ENCODE results near the gene MMP2. TPM values are rescaled to one million over a fixed set of nuclear protein-coding genes. Genes with fewer than 3 reads are reported as not detected.

MMP2 gene
- total RNA-seq, 1 donor from 2014 or later, result 0.32 TPM

DNA sequence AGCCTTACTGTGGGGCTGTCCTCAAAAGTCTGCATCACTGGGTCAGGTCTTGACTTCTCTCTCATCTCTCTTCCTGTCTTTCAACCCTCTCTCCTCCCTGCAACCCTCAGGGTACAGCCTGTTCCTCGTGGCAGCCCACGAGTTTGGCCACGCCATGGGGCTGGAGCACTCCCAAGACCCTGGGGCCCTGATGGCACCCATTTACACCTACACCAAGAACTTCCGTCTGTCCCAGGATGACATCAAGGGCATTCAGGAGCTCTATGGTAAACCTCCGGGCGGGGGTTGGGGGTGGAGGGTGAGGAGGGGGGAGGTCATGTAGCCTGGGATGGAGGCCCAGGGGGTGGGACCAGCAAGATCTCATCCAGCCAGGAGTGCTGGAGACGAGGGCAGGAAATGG is 12.7 kb downstream of the MMP2 start:
- intact Hi-C loops (cut with micrococcal nuclease), result no loop called here

DNA sequence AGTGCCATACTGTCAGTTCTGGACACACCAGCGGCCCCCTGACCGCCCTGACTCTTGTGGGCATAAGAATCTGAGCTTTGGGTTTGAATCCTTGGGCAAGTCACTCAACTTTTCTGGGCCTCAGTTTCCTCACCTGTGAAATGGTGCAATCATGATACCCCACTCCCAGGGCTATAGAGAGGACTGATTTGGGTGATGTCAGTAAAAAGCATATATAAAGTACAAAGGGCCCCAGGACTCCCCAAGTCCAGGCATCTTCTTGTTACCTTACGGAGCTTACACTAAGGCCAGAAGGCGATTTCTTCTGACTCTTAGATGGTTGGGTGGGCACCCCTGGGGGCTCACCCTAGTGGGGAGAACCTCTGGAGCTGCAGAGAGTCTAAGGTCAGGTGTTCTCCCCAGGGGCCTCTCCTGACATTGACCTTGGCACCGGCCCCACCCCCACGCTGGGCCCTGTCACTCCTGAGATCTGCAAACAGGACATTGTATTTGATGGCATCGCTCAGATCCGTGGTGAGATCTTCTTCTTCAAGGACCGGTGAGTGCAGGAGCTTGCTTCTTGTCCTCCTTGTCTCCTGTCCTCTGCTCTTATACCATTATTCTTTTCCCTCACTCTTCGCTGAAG is 13.9 kb downstream of the MMP2 start:
- intact Hi-C loops (cut with micrococcal nuclease), result no loop called here

DNA sequence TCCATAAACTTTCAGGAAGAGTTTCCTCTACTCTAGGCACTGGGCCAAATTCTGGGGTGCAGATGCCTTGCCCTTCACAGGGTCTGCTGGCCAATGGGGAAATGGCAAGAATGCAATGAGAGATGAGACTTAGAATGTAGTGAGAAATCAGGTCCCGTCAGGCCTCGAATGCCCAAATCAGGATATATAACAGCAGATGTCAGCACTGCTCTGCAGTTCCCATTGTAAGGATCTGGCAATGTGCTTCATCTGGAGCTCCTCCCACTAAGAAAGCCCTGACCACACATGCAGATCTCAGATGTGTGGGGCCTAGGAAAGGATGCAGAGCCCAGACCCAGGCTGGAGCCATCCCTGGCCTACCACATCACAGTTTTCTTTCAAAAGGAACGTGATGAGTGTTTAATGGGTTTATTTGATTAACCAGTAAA is 16.0 kb downstream of the MMP2 start:
- intact Hi-C loops (cut with micrococcal nuclease), result no loop called here

DNA sequence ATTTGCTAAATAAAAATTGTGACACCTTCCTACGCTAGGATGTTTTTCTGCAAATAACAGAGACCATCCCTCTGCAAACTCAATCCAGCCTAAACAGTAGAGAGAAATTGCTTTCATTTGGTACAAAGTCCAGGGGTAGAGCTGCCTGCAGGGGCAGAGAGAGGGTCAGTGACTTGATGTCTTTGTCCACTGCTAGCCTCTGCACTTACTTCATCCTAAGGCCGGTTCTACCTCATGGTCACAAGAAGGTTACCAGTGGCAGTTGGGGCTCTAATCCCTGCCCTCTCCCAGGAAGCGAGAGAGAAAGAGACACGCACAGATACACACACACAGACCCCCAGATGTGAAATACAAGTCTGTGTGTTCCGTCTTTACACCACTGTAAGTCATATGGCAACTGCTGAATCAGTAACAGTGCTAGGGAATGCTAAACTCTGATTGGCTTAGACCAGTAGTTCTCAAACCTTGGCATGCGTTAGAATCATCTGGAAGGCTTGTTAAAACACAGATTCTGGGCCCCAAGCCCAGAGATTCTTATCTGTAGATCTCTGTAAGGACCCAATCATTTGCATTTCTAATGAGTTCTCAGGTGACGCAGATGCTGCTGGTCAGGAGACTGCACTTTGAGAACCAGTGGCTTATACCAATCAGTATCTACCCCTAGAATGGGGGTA is 16.8 kb downstream of the MMP2 start:
- intact Hi-C loops (cut with micrococcal nuclease), result no loop called here

DNA sequence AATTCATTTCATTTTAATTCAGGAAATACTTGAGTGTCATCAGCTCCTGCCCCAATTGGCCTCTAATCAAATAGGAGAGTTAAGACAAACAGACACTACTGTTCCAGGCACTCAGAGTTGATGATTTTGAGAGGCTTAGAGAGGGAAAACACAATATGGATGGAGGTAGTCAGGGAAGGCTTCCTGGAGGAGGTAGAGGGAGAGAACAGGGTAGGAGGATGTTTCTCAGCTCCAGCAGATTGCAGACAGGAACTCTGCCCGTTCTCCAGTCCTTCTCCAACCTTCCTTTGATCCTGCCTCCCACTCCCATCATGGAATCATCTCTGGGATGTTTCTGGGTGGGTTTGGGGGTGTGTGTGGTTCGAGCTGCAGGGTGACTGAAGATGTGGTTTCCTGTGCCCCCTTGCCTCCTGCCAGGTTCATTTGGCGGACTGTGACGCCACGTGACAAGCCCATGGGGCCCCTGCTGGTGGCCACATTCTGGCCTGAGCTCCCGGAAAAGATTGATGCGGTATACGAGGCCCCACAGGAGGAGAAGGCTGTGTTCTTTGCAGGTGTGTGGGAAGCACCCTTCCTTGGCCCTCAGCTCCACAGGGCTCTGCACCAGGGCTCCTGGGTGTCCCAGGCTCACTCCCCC is 17.6 kb downstream of the MMP2 start:
- intact Hi-C loops (cut with micrococcal nuclease), result no loop called here

DNA sequence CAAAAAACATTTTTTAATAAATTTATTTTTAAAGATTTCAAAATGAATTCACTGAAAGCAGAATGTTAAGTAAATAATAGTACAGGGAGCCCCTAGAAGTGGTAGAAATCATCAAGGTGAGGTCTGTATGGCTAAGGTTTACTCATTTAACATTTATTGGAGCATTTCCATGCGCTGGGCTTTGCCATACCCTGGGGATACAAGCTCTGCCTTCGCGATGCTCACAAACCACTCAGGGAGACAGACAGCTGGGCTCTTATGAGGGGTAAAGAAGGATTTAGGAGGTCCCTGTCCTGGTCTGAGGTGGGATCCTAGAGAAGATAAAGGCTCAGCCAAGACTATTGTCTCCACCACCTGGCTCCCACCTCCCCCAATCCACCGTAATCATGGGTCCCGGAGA is 18.6 kb downstream of the MMP2 start:
- intact Hi-C loops (cut with micrococcal nuclease), result no loop called here

DNA sequence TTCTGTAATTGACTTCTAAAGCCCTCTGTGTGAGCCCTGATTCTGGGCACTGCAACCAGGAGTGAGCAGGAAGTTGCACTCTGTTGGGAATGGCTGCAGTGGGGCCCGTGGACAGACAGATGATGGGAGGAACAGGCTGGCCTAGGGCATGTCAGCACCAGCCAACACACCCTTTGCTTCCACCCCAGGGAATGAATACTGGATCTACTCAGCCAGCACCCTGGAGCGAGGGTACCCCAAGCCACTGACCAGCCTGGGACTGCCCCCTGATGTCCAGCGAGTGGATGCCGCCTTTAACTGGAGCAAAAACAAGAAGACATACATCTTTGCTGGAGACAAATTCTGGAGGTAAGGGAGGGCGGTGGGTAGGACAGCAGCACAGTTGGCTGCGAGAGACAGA is 19.1 kb downstream of the MMP2 start:
- intact Hi-C loops (cut with micrococcal nuclease), result no loop called here

DNA sequence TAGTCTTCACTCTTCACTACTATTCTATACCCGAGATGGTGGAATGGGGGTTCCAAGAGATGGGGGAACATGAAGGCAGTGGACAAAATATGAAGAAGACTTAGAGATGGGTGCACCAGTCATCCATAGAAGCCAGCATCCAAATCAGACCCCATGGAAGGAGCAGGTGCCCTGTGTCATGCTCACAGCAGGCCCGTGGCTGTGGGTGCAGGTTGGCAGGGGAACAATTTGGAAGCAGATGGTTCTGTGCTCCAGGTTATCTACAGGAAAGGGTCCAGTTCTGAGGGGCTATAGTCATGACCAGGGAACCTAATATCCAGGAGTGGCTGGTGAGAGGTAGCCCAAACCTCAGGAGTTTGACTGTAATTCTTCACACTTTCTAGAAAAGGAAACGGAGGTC is 20.3 kb downstream of the MMP2 start:
- intact Hi-C loops (cut with micrococcal nuclease), result no loop called here

DNA sequence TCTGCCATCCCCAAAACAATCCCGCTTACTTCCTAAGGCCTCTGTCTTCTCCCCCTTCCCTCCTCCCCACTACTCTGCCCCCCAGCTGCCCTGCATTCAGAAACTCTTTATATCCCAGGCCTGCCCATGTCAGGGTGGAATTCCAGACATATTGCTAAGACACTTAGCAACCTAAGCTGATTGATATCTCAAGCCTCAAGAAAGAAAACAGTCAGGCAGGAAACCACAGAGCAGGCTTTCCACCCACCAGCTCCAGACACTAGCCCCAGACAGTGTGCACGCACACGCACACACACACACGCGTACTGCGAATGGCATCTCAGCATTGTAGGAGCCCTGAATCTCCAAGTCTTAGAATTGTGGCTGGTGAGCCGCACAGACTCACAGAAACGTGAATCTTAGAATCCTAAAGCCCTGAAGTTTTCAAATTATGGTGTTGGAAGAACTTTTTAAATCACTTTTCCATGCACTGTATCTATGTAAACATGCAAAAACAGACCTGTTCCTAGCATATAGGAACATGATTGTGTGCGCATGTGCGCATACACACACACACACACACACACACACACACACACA is 21.0 kb downstream of the MMP2 start:
- intact Hi-C loops (cut with micrococcal nuclease), result loop anchor here (1.0 to 2.0 kb wide), 2 partner anchors 9 to 35 kb away; partner anchors contain the start of gene LPCAT2

DNA sequence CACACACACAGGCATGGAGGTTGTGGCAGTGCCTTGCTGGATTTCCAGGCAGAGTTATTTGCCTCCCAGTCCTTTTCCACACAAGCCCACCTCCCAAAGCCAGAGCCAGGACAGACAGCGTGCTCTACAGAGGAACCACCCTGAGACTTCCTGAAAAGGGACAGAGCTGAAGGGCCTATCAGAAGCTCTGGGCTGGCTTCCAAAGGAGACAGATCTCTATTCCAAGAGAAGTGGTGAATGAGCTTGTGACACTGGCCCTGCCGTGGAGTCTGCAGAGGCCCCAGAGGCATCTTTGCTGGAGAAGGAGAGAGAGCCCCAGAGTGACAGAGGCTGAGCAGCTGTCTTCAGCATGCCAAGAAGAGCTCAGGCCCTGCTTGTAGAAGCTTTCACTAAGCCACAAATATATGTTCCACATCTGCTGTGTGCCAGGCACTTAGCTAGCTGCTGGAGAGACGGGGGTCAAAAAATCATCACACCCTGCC is 21.6 kb downstream of the MMP2 start:
- intact Hi-C loops (cut with micrococcal nuclease), result loop anchor here (1.0 to 2.0 kb wide), 2 partner anchors 9 to 36 kb away; partner anchors contain the start of gene LPCAT2

DNA sequence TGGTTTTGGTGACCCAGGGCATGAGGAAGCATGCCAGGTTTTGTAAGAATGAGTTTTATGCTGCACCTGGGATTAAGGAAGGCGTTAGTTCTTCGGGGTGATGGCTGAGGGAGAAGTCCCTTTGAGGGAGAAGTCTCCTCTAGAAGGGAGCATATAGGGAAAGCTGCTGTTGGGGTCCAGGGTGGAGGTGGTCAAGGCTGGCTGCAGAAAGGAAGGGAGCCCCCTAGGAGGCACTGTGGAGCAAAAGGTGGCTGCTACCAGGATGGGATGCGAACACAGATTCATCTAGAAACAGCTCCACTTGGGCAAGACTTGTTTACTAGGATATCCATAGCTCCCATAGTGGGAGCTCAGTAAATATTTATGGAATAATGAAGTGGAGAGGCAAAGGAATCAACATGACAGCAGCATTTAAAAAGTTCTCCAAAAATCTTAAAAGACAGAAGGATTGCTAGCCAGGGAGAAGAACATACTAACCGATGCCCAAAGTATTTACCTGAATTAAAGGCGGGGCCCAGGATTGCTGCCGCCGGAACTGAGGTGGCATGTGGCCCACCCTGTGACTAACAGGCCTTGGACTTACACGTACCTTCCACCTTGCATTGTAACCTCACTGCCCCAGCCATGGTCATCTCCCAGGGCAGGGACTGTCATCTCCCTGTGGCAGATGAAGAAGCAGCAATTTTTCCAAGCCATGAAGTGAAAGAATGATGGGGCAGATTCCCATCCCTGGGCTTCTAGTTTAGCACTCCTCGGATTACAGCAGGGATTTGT is 22.7 kb downstream of the MMP2 start:
- intact Hi-C loops (cut with micrococcal nuclease), result loop anchor here (2.0 kb wide), 1 partner anchor 37 kb away; no protein-coding TSS in a partner anchor

DNA sequence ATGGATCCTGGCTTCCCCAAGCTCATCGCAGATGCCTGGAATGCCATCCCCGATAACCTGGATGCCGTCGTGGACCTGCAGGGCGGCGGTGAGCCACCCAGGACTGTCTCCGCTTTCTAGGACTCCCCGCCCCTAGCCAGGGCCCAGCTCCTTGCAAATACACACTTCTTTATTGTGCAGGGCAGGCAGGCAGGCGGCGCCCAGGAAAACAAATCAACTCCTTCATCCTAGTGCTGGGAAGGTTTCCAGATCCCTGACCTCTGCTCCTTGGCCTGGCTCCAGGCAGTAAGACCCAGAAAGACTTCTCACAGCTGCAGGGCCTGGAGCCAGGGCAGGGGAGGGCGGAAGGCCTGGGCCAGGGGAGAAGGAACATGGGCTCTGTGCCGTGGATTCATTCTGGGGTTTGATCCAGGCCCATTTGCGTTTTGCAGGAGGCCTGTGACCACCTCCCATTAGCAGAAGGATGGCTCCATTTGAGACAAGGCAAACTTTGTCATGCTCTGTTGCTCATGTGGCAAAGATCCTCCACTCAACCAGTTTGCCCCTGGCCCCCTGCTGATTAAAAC is 23.9 kb downstream of the MMP2 start:
- intact Hi-C loops (cut with micrococcal nuclease), result no loop called here

DNA sequence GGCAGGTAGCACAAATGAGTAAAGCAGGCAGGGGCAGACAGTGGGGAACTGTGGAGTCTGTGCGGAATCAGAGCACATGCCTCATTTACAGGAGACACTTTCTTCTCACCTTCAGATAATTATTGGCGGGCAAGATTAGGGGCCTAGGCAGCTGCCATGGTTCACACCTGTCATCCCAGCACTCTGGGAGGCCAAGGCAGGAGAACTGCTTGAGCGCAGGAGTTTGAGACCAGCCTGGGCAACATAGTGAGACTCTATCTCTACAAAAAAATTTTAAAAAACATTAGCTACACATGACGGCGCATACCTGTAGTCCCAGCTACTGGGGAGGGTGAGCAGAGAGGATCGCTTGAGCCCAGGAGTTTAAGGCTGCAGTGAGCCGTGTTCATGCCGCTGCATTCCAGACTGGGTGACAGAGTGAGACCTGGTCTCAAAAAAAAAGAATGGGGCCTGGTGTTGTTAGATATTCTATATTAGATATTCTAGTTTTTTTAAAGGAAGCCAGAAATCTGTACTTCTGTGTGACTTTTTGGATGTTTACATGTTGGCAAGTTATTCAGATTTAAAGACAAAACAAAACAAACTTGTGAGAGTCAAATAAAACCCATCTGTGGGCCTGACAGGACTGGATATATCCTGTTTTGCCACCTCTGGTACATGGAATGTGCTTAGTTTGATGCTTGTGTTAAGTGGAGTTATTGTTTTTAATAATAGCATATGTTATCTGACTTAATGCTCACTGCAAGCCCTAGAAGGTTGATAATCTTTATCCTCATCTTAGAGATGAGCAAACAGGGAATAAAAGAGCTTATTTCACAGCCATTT is 24.9 kb downstream of the MMP2 start:
- intact Hi-C loops (cut with micrococcal nuclease), result no loop called here

DNA sequence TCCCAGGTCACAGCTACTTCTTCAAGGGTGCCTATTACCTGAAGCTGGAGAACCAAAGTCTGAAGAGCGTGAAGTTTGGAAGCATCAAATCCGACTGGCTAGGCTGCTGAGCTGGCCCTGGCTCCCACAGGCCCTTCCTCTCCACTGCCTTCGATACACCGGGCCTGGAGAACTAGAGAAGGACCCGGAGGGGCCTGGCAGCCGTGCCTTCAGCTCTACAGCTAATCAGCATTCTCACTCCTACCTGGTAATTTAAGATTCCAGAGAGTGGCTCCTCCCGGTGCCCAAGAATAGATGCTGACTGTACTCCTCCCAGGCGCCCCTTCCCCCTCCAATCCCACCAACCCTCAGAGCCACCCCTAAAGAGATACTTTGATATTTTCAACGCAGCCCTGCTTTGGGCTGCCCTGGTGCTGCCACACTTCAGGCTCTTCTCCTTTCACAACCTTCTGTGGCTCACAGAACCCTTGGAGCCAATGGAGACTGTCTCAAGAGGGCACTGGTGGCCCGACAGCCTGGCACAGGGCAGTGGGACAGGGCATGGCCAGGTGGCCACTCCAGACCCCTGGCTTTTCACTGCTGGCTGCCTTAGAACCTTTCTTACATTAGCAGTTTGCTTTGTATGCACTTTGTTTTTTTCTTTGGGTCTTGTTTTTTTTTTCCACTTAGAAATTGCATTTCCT is 26.5 kb downstream of the MMP2 start:
- intact Hi-C loops (cut with micrococcal nuclease), result no loop called here

DNA sequence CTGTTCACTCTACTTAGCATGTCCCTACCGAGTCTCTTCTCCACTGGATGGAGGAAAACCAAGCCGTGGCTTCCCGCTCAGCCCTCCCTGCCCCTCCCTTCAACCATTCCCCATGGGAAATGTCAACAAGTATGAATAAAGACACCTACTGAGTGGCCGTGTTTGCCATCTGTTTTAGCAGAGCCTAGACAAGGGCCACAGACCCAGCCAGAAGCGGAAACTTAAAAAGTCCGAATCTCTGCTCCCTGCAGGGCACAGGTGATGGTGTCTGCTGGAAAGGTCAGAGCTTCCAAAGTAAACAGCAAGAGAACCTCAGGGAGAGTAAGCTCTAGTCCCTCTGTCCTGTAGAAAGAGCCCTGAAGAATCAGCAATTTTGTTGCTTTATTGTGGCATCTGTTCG is 27.1 kb downstream of the MMP2 start:
- intact Hi-C loops (cut with micrococcal nuclease), result no loop called here

DNA sequence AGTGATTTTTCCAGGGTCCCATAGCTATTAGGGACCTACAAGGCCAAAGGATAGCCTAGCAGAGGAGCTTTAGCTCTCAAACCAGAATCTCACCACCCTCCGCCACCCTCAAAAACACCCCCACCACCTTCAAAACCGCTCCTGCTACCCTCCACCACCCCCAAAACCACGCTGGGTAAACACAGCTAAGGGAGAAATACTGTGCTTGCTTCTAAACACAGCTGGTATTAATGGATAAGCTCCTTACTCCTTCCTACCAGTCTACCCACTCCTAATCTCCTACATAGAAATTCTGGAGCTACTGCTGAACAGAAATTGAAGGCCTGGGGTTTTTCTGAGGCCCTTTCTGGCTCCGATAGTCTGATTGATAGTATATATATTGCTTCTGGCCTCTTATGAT is 27.7 kb downstream of the MMP2 start:
- intact Hi-C loops (cut with micrococcal nuclease), result no loop called here

DNA sequence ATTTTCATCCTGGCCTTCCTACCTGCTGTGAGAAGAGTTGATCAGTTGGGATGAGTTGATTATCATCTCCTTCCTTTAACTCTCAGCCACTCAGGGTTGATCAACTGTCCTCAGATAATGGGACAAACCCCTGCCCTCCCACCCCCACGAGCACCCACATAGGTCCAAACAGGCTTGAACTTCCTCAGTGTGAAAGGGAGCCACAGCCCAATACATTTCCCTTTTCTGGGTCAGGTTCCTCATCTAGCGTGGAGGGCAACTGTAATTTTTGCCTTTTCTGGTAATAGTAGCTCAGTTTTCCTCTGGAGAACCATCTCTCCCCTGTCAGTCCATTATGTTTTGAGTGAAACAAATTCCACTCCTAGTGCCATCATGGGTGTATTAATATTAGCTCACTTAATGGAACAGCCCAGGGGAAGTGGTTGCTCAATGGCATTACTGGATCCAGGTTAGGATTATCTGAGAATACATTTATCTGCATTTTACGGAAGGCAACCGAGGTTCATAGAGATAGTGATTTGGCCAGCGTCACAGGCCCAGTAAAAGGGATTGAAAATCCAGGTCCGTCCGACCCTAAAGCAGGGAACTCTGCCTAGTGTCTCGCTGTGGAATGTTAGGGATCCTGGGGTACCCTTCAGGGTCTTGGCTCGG is 29.4 kb downstream of the MMP2 start:
- intact Hi-C loops (cut with micrococcal nuclease), result no loop called here

DNA sequence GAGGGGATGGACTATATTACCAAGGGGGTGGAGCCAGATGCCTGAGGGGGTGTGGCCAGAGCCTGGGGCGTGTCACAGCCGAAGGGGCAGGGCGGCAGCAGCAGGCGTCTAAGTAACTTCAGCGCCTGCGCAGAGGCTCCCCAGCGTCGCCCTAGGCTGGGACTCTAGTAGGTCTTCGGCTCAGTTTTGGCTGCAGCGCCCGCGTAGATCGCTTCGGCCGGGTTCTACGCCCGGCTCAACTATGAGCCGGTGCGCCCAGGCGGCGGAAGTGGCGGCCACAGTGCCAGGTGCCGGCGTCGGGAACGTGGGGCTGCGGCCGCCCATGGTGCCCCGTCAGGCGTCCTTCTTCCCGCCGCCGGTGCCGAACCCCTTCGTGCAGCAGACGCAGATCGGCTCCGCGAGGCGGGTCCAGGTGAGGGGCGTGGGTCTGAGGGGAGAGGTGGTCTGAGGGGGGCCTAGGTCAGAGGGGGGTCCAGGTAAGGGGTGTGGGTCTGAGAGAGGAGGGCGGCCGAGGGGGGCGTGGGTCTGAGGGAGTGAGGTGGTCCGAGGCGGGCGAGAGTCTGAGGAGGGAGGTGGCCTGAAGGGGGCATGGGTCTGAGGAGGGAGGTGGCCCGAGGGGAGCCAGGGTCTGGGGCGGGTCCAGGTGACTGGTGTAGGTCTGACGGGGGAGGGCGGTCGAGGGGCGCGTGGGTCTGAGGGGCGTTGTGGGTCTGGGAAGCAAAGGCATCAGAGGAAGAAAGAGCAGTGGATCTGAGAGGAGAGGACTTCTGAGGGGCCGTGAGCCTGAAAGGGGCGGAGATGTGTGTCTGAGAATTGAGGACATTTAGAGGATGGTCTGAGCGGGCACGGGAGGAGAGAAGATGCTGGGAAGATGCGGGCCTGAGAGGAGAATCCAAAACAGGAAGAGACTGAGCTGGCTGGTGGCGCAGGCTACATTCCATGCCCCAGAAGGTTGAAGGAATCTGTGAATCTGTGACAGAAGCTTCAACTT is 30.2 kb downstream of the MMP2 start, which contains the start of gene LPCAT2:
Gene LPCAT2 (plus strand): TSS at position 132 of the 991 bp plus-strand sequence. CDS start 110 bp downstream, at position 242.
- intact Hi-C loops (cut with micrococcal nuclease), result loop anchor here (1.0 kb wide), 1 partner anchor 9 kb away; no protein-coding TSS in a partner anchor

All from T-helper 1 cell treated with Interleukin-12 subunit alpha and Interleukin-12 subunit beta and Interleukin-4 antibody, amounts not matched to agents 30 ng/mL and 1 ng/mL, for 36 hours (primary cell).